ENCODE measurements around the gene ARFGAP1. TPM values are rescaled to one million over a fixed set of nuclear protein-coding genes. Genes with fewer than 3 reads are reported as not detected.
A peak's percentile ranks its signal among the peaks of the same experiment; 100 is the strongest.

The ARFGAP1 gene
- total RNA-seq, 4 donors from 2014 or later = 70.7 to 75.7 (median 72.7) TPM

DNA sequence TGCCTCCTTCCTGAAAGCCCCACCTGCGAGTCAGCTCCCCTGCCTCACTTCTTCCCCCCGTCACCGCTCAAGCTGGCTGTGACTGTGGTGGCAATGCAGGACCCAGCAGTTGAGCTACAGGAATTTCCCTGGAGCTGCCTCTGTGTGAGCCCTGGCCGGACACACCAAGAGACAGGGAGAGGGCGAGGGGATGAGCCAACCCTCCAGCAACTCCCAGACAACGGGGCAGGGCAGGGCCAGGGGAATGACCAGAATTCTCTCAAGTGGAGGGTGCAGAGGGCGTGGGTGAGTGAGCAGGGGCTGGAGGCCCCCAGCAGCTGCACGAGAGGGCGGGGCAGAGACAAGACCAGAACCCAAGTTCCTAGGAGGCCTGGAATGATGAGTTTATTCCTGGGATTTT, 4.9 kb upstream of the ARFGAP1 start:
- DNase-seq = no peak
- TF ChIP-seq, protein P1, sequence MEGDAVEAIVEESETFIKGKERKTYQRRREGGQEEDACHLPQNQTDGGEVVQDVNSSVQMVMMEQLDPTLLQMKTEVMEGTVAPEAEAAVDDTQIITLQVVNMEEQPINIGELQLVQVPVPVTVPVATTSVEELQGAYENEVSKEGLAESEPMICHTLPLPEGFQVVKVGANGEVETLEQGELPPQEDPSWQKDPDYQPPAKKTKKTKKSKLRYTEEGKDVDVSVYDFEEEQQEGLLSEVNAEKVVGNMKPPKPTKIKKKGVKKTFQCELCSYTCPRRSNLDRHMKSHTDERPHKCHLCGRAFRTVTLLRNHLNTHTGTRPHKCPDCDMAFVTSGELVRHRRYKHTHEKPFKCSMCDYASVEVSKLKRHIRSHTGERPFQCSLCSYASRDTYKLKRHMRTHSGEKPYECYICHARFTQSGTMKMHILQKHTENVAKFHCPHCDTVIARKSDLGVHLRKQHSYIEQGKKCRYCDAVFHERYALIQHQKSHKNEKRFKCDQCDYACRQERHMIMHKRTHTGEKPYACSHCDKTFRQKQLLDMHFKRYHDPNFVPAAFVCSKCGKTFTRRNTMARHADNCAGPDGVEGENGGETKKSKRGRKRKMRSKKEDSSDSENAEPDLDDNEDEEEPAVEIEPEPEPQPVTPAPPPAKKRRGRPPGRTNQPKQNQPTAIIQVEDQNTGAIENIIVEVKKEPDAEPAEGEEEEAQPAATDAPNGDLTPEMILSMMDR (IDR thresholded peaks at IDR 0.05) = no peak
- TF ChIP-seq POLR2A (IDR thresholded peaks at IDR 0.05) = no peak
- peaks cover 8 to 43% of the 10 kb centered on the region in 2 donors for H3K4me1 ChIP-seq
- H3K4me3 ChIP-seq (replicated peaks in 1 of 3) = no peak overlapping the region
- no peaks in the 10 kb centered on the region for H3K27me3 ChIP-seq
- 43 to 80% methylated on average over 2 to 5 of the region's 9 CpGs for whole genome bisulfite sequencing, 2 donors
- no peaks in the 10 kb centered on the region for H3K36me3 ChIP-seq
- H3K27ac ChIP-seq = no peak overlapping the region
- H3K9me3 ChIP-seq = no peaks in the 10 kb centered on the region
- intact Hi-C loops (cut with DNase I) = no loop called here

DNA sequence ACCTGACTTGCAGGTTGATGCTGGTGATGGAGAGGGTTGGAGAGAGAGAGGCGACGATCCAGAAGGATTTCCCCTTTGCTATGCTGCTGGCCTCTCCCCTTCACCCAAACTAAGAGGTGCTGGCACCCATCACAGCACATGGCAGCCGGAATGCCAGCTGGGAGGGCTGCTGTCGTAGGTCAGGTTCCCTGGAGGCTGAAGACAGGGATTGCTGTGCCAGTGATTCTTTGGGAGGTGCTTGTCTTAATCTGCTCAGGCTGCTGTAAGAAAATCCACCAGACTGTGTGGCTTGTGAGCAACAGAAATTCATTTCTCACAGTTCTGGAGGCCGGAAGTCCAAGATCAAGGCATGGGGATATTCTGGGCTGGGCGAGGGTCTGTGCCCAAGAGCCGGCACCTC, 4.4 kb upstream of the ARFGAP1 start:
- H3K4me1 ChIP-seq = peaks cover 11 to 43% of the 10 kb centered on the region in 2 donors
- H3K9me3 ChIP-seq = no peaks in the 10 kb centered on the region
- intact Hi-C loops (cut with DNase I) = no loop called here
- H3K27me3 ChIP-seq = no peaks in the 10 kb centered on the region
- WGBS, 2 donors = 37 to 55% methylated on average over 5 to 7 of the region's 7 CpGs
- TF ChIP-seq, protein P1 (IDR thresholded peaks at IDR 0.05) = no peak
- TF ChIP-seq POLR2A (IDR thresholded peaks at IDR 0.05) = no peak
- no peak overlapping the region for H3K27ac ChIP-seq
- DNase-seq = peak in 1 of 2 donors; percentile 27
- H3K36me3 ChIP-seq = no peaks in the 10 kb centered on the region
- H3K4me3 ChIP-seq (replicated peaks in 1 of 3) = no peak overlapping the region

DNA sequence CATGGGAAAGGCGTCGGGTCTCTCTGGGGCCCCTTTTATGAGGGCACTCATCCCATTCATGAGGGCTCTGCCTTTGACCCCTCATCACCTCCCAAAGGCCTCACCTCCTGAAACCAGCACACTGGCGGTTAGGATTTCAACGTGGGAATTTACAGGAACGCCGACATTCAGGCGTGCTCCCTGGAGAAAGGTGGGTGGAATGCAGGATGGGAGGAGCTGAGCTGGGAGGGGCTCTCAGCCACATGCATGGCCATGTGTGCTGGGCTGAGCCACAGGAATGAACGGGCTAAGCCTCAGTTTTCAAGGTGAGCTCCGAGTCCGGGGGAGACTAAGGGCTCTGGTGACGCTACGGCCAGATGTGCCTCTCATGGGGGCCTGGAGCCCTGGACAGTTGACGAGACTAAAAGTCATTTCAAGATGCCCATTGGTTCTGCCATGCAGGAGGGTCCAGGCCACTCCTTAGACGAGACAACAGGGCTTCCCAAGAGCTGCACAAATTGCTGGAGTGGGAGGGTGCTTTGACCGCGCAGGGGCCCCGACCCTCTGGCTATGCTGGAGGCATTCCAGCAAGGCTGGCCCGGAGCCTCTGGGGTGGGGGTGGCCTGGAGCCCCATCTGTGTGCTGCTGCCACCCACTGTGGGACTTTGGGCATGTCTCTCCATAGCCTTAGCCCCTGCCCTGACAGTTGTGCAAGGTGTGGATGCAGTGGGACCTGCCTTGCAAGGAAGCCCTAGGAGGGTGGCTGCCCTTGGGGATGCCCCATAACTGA, 3.8 kb upstream of the ARFGAP1 start:
- 33 to 37% methylated on average over 12 to 13 of the region's 18 CpGs for WGBS, 2 donors
- H3K4me3 ChIP-seq (replicated peaks in 1 of 3) = no peak overlapping the region
- intact Hi-C loops (cut with DNase I) = no loop called here
- peaks cover 17 to 47% of the 10 kb centered on the region in 2 donors for H3K4me1 ChIP-seq
- no peaks in the 10 kb centered on the region for H3K27me3 ChIP-seq
- no peaks in the 10 kb centered on the region for H3K36me3 ChIP-seq
- no peaks in the 10 kb centered on the region for H3K9me3 ChIP-seq
- TF ChIP-seq POLR2A (IDR thresholded peaks at IDR 0.05) = no peak
- TF ChIP-seq, protein P1 (IDR thresholded peaks at IDR 0.05) = no peak
- no peak overlapping the region for H3K27ac ChIP-seq
- peak in 1 of 2 donors; percentile 34 for DNase-seq

DNA sequence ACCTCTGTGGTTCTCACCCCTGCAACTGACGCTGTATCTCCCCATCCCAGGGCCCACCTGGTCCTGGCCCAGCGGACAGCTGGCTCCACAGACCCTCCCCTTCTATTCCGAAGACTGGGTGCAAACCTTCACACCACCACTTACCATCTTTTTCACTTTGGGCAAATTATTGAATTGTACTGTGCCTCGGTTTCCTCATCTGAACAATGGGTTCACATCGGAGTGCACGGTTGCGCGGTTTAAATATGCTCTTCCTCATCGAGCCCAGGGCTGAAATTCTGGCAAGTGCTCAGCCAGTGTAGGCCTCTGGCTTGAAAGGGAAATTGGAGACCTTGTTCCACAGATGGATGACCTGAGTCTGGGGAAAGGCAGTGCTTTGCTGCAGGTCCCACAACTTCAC, 2.9 kb upstream of the ARFGAP1 start:
- TF ChIP-seq, protein P1 (IDR thresholded peaks at IDR 0.05) = no peak
- no peak for TF ChIP-seq POLR2A (IDR thresholded peaks at IDR 0.05)
- 94 to 96% methylated on average over 9 of the region's 9 CpGs for WGBS, 2 donors
- Histone ChIP-seq H3K27me3 (no peaks in the 10 kb centered on the region), H3K9me3 (no peaks in the 10 kb centered on the region), H3K4me3 (replicated peaks in 1 of 3) (no peak overlapping the region), H3K36me3 (no peaks in the 10 kb centered on the region), H3K27ac (no peak overlapping the region), H3K4me1 (peaks cover 23 to 47% of the 10 kb centered on the region in 2 donors)
- intact Hi-C loops (cut with DNase I) = no loop called here
- no peak for DNase-seq

DNA sequence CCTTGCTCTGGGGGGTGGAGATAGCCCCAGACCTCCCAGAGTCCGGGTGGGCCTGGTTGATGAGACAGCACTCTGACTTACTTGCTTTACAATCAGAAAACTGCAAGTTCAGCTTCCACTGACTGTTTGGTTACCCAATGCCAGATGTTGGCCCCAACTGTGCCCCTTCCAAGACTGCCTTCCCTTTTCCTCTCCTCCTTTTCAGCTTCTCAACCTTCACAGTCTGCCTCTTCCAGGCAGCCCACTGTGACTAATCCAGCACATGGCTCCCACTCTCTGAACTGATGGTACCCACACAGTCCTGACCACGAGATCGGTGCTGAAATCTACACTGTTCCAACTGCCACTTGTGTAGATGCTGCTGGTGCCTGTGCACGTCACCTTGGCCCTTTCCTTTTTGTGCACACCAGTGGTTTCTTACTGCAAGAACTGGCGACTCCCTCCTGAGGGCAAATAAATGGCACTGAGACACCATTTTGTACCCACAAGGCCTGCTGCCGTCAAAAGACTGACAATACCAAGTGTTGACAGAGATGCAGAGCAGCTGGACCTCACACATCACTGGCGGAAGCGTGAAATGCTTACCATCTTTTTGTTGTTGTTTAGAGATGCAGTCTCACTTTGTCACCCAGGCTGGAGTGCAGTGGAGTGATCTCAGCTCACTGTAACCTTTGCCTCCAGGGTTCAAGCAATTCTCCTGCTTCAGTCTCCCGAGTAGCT, 1.8 kb upstream of the ARFGAP1 start:
- intact Hi-C loops (cut with DNase I) = no loop called here
- WGBS, 2 donors = 92 to 95% methylated on average over 9 of the region's 9 CpGs
- H3K27ac ChIP-seq = no peak overlapping the region
- TF ChIP-seq, protein P1 (IDR thresholded peaks at IDR 0.05) = no peak
- no peak for TF ChIP-seq POLR2A (IDR thresholded peaks at IDR 0.05)
- no peak overlapping the region for H3K4me3 ChIP-seq (replicated peaks in 1 of 3)
- DNase-seq = no peak
- no peaks in the 10 kb centered on the region for H3K27me3 ChIP-seq
- H3K4me1 ChIP-seq = peaks cover 16 to 40% of the 10 kb centered on the region in 2 donors
- no peaks in the 10 kb centered on the region for H3K9me3 ChIP-seq
- peaks cover 0 to 2% of the 10 kb centered on the region in 2 donors for H3K36me3 ChIP-seq
